Uterus (tissue), 4 donors: ENCODE data around the gene PMEPA1. TPM values are rescaled to one million over a fixed set of nuclear protein-coding genes. Genes with fewer than 3 reads are reported as not detected.

Experiments used
- DNase-seq, 2 donors: peaks; one replicate each; pipeline ENCODE4 v3.0.0-alpha.2; 2019 to 2020
- H3K27ac ChIP-seq, 2 donors: fragments of 200-600 bp; sonication (generic); 1 replicate in 1 of 2; 2 replicates in 1 of 2; pipeline ENCODE4 v1.5.1; 2016 to 2018
- H3K27me3 ChIP-seq, 2 donors: fragments of 200-600 bp; sonication (generic); one replicate each; pipeline ENCODE4 v1.5.1; 2018 to 2019; ENCODE audit warnings: control low read depth in 1 of 2
- H3K36me3 ChIP-seq, 2 donors: fragments of 200-600 bp; sonication (generic); one replicate each; pipeline ENCODE4 v1.5.1; 2019; ENCODE audit warnings: control low read depth in 1 of 2
- H3K4me1 ChIP-seq, 2 donors: fragments of 200-600 bp; sonication (generic); one replicate each; pipeline ENCODE4 v1.5.1; 2018 to 2019; ENCODE audit warnings: control low read depth in 1 of 2
- H3K4me3 ChIP-seq, 2 donors: fragments of 200-600 bp; sonication (generic); 1 replicate in 1 of 2; 2 replicates in 1 of 2; pipeline ENCODE4 v1.5.1; 2018 to 2019; ENCODE audit warnings: mild to moderate bottlenecking in 1 of 2
- H3K9me3 ChIP-seq, 2 donors: fragments of 200-600 bp; sonication (generic); one replicate each; pipeline ENCODE4 v1.5.1; 2019; ENCODE audit warnings: control low read depth in 1 of 2
- POLR2A ChIP-seq, 2 donors: fragments of 450-650 bp; IDR thresholded peaks; one replicate each; pipeline ENCODE4 v1.6.1; 2016; ENCODE audit warnings: antibody characterized with exemption in 2 of 2, mild to moderate bottlenecking in 1 of 2, moderate library complexity in 1 of 2
- intact Hi-C: fragments of 100-400 bp; cut with DNase I; formaldehyde crosslinking; loops from one replicate; pipeline ENCODE4 v1.15.1; 2023; ENCODE audit warnings: low total_unique reads
- total RNA-seq, 4 donors: library from RNA; depleted of rRNA in 3 of 4; stranded (reverse); fragments of >200 nt in 3 of 4; gene quantifications; one replicate each; pipeline versions ENCODE4 v1.1.0 to v1.2.4, GENCODE V29; 2014 to 2023
- TF ChIP-seq, protein P1 (sequence below), 4 experiments: fragments of 200-600 bp in 2 of 4; fragments of 450-650 bp in 2 of 4; sonication (generic) in 2 of 4; IDR thresholded peaks; one replicate each; pipeline ENCODE4 v1.5.1; 2016 to 2019; ENCODE audit warnings: antibody characterized with exemption in 4 of 4, mild to moderate bottlenecking in 2 of 4, moderate library complexity in 1 of 4
- donor health status: DM: yes; HTN: yes; CAD: no.

Gene PMEPA1
- total RNA-seq, 4 donors from 2014 or later = 5.6 to 51.9 (median 33.5) TPM

DNA sequence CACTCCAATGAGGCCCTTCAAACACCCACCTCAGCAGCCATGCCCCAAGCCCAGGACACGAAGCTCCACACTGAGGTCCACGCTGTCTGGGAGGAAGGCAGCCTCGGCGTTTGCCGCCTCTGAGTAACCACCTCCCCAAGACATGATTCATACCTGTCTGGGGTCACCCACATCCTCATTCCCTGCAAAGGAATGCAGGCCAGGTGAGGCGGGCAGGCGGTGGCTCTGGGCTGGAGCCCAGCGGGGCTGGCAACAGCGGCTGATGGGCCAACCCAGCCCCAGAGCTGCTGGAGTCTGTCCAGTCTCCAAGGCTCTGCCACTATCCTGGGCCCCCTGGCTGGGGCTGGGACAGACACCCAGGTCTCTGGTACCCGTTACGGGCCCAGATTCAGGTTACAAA, 14.8 kb downstream of the PMEPA1 start:
- intact Hi-C loops = no loop called here
- Histone ChIP-seq H3K4me3 (no peak overlapping the region), H3K27ac (no peak overlapping the region), H3K27me3 (no peaks in the 10 kb centered on the region), H3K36me3 (no peaks in the 10 kb centered on the region), H3K9me3 (no peaks in the 10 kb centered on the region), H3K4me1 (peaks cover 0 to 6% of the 10 kb centered on the region in 2 donors)
- DNase-seq = no peak
- TF ChIP-seq, protein P1, sequence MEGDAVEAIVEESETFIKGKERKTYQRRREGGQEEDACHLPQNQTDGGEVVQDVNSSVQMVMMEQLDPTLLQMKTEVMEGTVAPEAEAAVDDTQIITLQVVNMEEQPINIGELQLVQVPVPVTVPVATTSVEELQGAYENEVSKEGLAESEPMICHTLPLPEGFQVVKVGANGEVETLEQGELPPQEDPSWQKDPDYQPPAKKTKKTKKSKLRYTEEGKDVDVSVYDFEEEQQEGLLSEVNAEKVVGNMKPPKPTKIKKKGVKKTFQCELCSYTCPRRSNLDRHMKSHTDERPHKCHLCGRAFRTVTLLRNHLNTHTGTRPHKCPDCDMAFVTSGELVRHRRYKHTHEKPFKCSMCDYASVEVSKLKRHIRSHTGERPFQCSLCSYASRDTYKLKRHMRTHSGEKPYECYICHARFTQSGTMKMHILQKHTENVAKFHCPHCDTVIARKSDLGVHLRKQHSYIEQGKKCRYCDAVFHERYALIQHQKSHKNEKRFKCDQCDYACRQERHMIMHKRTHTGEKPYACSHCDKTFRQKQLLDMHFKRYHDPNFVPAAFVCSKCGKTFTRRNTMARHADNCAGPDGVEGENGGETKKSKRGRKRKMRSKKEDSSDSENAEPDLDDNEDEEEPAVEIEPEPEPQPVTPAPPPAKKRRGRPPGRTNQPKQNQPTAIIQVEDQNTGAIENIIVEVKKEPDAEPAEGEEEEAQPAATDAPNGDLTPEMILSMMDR (IDR thresholded peaks at IDR 0.05) = no peak
- no peak for TF ChIP-seq POLR2A (IDR thresholded peaks at IDR 0.05)

DNA sequence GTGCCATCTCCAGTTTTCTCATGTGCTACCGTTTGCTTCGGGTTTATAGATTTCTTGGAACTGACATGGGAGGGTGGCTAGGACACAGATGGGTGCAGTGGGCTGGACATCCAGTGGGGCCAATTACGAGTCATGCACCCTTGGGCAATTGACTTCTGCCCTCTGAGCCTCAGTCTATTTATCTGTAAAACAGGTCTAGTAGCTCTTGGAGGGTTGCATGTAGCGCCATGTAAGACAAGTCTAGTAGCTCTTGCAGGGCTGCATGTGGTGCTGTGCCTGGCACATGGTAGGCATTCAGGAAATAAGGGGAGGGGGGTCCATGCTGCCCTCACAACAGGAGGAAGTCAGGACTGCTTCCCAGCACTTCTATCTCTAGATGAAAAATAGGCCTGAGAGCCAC, 15.3 kb downstream of the PMEPA1 start:
- H3K36me3 ChIP-seq = no peaks in the 10 kb centered on the region
- intact Hi-C loops = no loop called here
- H3K27me3 ChIP-seq = no peaks in the 10 kb centered on the region
- H3K4me1 ChIP-seq = peaks cover 0 to 11% of the 10 kb centered on the region in 2 donors
- H3K9me3 ChIP-seq = no peaks in the 10 kb centered on the region
- TF ChIP-seq, protein P1 (IDR thresholded peaks at IDR 0.05) = no peak
- no peak for TF ChIP-seq POLR2A (IDR thresholded peaks at IDR 0.05)
- DNase-seq = no peak
- no peak overlapping the region for H3K4me3 ChIP-seq
- no peak overlapping the region for H3K27ac ChIP-seq

DNA sequence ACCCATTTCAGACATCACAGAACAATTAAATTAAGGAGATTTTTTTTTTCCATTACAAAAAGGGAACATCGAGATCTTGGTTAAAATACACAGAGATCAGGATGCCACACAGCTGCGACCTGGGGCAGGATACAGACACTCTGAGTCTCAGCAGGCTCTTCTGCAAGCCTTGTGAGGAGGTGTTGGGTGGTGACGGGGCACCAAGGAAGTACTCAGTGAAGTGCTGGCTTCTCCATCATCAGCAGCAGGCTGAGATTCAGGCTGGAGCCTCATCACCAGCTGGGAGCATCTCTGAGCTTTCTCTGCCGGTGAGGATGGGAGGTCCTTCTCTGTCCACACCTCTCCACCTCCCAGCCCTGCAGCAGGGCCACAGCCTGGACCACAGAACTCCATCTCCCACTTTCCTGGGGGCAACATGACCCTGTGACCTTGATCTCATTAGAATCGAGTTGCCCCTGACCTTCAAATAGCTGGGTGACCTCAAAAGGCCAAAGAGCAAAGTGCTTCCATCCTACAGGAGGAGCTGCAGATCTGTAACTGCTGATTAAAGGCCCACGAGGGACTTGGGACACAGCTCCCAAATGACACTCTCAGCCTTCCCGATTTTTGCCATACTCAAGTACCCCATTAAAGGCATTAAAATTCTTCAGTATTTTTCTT, 16.0 kb downstream of the PMEPA1 start:
- Histone ChIP-seq H3K27me3 (no peaks in the 10 kb centered on the region), H3K9me3 (no peaks in the 10 kb centered on the region), H3K36me3 (no peaks in the 10 kb centered on the region), H3K4me3 (no peak overlapping the region), H3K4me1 (peaks cover 0 to 15% of the 10 kb centered on the region in 2 donors), H3K27ac (no peak overlapping the region)
- intact Hi-C loops = no loop called here
- DNase-seq = no peak
- TF ChIP-seq POLR2A (IDR thresholded peaks at IDR 0.05) = no peak
- TF ChIP-seq, protein P1 (IDR thresholded peaks at IDR 0.05) = no peak

DNA sequence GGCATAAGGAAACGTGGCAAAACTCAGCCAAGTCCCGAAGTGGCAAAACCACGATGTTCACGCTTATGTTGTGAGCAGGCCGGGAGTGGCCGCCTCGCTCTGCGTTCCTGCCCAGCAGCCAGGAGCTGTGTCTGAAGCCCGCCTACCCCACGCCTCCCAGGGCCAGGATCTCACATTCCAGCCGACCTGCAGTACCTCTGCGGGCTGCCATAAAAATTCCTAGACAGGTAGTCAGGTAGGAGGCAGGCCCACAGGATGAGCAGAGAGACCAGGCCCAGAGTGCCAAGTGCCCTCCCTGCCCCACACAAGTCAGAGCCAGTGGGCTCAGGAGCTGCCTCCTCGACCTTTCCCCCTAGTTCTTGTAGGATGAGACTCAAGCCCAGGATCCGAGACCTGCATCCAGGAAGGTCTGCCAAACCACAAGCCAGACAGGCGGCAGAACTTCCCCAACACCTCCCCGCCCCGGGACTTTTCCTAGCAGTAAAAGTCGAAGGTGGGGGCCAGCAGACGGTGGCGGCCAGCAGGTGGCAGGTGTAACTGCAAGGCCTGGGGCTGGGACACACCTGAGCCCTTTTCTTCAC, 16.7 kb downstream of the PMEPA1 start:
- intact Hi-C loops = no loop called here
- no peak overlapping the region for H3K4me3 ChIP-seq
- H3K4me1 ChIP-seq = peaks cover 0 to 15% of the 10 kb centered on the region in 2 donors

DNA sequence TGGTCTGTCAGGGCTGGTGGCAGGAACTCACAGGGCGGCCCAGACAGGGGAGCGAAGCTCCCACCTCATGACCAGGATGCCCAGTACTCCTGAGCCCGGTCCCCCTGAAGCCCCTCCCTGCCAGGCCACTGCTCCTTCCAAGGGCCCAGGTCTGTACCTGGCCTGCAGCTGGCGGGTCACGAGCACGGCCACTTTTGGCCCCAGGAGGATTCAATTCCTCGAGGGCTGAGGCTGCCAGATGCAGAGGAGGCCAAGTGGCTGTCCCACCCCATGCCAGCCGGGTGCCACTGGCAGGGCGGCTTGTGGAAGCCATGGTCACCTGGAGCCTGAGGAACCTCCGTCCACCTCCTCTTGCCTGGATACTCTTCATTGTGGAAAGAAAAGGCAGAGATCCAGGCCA, 17.4 kb downstream of the PMEPA1 start:
- TF ChIP-seq POLR2A (IDR thresholded peaks at IDR 0.05) = no peak
- no peak overlapping the region for H3K4me3 ChIP-seq

More for the DNA sequence above, 16.7 kb downstream of the PMEPA1 start:
- Histone ChIP-seq H3K27me3 (no peaks in the 10 kb centered on the region), H3K36me3 (no peaks in the 10 kb centered on the region), H3K27ac (peak overlapping the region; percentile 22 to 54), H3K9me3 (no peaks in the 10 kb centered on the region)
- TF ChIP-seq, protein P1 (IDR thresholded peaks at IDR 0.05) = peak in 1 of 4 experiments; percentile 13
- no peak for TF ChIP-seq POLR2A (IDR thresholded peaks at IDR 0.05)
- DNase-seq = no peak

More for the DNA sequence above, 17.4 kb downstream of the PMEPA1 start:
- intact Hi-C loops = no loop called here
- no peak for DNase-seq
- Histone ChIP-seq H3K27ac (peak overlapping the region; percentile 22 to 54), H3K4me1 (peaks cover 0 to 15% of the 10 kb centered on the region in 2 donors), H3K36me3 (no peaks in the 10 kb centered on the region), H3K27me3 (no peaks in the 10 kb centered on the region), H3K9me3 (no peaks in the 10 kb centered on the region)
